HL-60 (cell line): ENCODE data around the gene PPP1R14C.

Experiments
- DNase-seq, 2 experiments: peaks; one replicate each; pipeline ENCODE4 v3.0.0-alpha.2; 2010 to 2020; ENCODE audit warnings: low read depth in 1 of 2, low spot score in 1 of 2
- H3K27ac ChIP-seq: fragments of 250-450 bp; sonication (Bioruptor Pico); replicated peaks from 2 replicates; pipeline ENCODE4 v1.5.1; 2020; ENCODE audit warnings: mild to moderate bottlenecking, moderate library complexity
- H3K27me3 ChIP-seq: fragments of 250-450 bp; sonication (Bioruptor Pico); 2 replicates; pipeline ENCODE4 v1.5.1; 2021; ENCODE audit warnings: mild to moderate bottlenecking, moderate library complexity; ENCODE audit not compliant: insufficient read depth, poor library complexity, severe bottlenecking
- H3K4me3 ChIP-seq: replicated peaks from 2 replicates; pipeline ENCODE4 v1.5.1; 2011; ENCODE audit warnings: mild to moderate bottlenecking, control low read depth, low read length; ENCODE audit not compliant: insufficient read depth
- CTCF ChIP-seq: IDR thresholded peaks from one replicate; pipeline ENCODE4 v1.5.1; 2011; ENCODE audit warnings: low read length, control low read depth, inconsistent platforms; ENCODE audit not compliant: insufficient read depth
- GABPA ChIP-seq: IDR thresholded peaks from 2 replicates; pipeline ENCODE4 v1.6.1; 2012; ENCODE audit warnings: low read depth
- POLR2AphosphoS5 ChIP-seq: IDR thresholded peaks from 2 replicates; pipeline ENCODE4 v1.6.1; 2012; ENCODE audit warnings: low read depth
- REST ChIP-seq: IDR thresholded peaks from 2 replicates; pipeline ENCODE4 v1.6.1; 2012; ENCODE audit warnings: low read depth; ENCODE audit not compliant: insufficient replicate concordance
- SPI1 ChIP-seq: IDR thresholded peaks from 2 replicates; pipeline ENCODE4 v1.6.1; 2012; ENCODE audit warnings: low read depth, mild to moderate bottlenecking, borderline replicate concordance

Gene PPP1R14C

GRCh38 chr6:150124235-150124634 lies 18.6 kb upstream of the PPP1R14C start:
- no peak for DNase-seq
- no peak overlapping the region for H3K27ac ChIP-seq
- no peaks in the 10 kb centered on the region for H3K27me3 ChIP-seq
- TF ChIP-seq SPI1 (no peak), POLR2AphosphoS5 (no peak), CTCF (no peak), GABPA (no peak), REST (no peak)
- H3K4me3 ChIP-seq, result no peak overlapping the region

- no peak for DNase-seq
Observed at GRCh38 chr6:150126641-150127291, 16.1 kb upstream of the PPP1R14C start.

More at GRCh38 chr6:150126641-150127291, 16.1 kb upstream of the PPP1R14C start:
- TF ChIP-seq POLR2AphosphoS5 (no peak), CTCF (no peak), SPI1 (no peak), GABPA (no peak), REST (no peak)
- H3K4me3 ChIP-seq, result no peak overlapping the region
- H3K27ac ChIP-seq, result no peak overlapping the region
- H3K27me3 ChIP-seq, result no peaks in the 10 kb centered on the region
